Activated CD4-positive, alpha-beta T cell treated with anti-CD3 and anti-CD28 coated beads for 1 hour (primary cell): Measurements from ENCODE around the gene SHQ1.

Source experiments
- DNase-seq: peaks from one replicate; pipeline ENCODE4 v3.0.0-alpha.2; 2020

Gene SHQ1

DNA sequence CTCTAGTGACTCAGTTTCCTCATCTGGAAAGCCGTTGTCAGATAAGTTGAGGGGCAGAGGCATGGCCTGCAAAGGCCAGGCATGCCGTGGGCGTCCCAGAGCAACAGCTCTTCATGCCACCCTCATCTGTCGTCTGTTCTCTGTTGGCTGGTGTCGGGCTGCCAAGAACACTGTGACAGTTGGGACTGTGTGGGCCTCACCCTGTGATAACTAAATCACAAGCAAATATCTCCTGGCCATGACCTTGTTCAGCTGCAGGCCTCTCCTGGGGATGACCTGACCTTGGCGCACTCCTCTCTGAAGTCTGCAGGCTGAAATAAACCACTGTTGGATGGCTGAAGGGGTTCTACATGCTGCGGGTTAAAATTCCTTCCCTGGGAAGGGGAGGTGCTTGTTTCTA is 145.9 kb downstream of the SHQ1 start:
- DNase-seq, result no peak

DNA sequence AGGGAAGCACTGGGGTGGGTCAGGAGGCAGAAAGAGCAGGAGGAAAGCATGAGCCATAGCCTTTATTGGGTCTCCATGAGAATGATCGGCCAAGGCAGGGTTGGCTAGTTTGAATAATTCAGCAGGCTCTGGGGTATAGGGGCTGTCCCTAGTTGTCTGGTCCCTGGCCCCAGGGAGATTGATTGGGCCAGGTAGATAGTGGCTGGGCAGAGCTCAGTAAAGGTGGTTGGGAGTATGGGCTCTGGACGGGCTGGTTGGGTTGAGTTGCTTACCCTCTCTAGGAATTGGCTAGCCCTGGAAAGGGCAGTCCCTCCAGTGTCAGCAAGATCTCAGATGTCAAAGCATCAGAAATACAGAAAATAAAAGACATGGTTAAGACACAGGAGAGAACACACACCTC is 148.1 kb downstream of the SHQ1 start:
- DNase-seq, result no peak

DNA sequence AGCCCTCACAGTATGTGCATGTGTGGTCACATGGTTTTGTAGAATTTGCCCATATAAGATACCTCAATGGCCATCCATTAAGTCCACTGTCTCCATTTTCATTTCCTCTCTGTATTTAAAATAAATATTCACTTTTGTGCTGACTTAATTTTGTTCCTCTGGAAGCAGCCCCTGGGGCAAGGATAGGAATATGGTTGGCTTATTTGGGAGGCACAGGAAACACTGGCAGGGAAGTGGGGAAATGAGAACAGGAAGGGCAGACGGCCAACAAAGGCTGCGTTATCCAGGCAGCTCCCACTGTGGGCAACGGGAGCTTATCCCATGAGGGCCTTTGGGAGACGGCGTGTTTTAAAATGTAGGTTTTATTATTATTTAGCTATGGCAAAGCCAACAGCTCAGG is 148.6 kb downstream of the SHQ1 start:
- DNase-seq, result no peak
